ENCODE results near the gene PRPSAP1.

DNA sequence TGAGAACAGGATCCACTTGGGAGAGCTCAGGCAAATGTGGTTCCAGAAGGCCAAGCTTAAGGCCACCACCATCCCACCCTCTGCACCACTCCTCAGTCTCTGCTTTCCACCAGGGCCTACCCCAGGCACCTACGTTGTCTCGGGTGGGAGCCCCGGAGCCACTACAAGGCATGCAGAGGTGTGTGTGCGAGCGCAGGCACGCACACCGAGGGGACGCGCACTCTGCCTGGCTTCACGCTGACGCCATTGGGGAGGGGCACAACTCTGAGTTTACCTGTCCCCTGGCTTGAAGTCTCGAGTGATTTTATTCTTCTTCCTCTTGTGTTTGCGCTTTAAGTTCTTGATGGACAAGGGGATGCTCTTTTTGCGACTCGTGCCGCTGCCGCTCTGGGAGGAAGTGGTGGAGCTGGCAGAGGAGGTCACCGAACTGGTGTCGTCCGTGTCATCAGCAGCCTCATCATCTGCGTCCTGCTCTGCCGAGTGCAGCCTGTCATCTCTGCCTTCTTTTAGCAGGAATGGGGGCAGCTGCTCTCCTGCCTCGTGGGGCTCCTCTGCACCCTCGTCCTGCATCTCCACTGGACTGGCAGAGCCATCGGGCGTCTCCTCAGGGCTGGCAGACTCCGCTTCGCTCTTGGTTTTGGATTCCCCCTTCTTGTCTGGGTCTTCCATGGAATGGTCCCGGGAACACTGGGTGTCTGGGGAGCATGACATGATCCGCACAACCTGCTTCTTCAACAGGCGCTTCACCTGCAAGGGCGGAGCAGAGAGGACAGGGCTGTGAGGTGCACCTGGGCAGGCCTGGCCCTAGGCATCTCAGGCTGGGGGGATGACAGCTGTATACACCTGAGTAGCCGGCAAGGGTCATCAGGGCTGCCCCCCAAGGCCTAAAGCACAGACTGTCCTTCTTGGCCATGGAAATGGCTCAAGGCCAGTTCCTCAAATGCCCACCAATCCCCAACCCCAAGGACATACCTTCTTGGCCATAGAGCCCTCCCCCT, 45.8 kb upstream of the PRPSAP1 start:
- TF ChIP-seq, protein P1, sequence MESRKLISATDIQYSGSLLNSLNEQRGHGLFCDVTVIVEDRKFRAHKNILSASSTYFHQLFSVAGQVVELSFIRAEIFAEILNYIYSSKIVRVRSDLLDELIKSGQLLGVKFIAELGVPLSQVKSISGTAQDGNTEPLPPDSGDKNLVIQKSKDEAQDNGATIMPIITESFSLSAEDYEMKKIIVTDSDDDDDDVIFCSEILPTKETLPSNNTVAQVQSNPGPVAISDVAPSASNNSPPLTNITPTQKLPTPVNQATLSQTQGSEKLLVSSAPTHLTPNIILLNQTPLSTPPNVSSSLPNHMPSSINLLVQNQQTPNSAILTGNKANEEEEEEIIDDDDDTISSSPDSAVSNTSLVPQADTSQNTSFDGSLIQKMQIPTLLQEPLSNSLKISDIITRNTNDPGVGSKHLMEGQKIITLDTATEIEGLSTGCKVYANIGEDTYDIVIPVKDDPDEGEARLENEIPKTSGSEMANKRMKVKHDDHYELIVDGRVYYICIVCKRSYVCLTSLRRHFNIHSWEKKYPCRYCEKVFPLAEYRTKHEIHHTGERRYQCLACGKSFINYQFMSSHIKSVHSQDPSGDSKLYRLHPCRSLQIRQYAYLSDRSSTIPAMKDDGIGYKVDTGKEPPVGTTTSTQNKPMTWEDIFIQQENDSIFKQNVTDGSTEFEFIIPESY (IDR thresholded peaks at IDR 0.05; ENCODE audit: borderline replicate concordance, low read depth) = no peak
- TF ChIP-seq, protein P2, sequence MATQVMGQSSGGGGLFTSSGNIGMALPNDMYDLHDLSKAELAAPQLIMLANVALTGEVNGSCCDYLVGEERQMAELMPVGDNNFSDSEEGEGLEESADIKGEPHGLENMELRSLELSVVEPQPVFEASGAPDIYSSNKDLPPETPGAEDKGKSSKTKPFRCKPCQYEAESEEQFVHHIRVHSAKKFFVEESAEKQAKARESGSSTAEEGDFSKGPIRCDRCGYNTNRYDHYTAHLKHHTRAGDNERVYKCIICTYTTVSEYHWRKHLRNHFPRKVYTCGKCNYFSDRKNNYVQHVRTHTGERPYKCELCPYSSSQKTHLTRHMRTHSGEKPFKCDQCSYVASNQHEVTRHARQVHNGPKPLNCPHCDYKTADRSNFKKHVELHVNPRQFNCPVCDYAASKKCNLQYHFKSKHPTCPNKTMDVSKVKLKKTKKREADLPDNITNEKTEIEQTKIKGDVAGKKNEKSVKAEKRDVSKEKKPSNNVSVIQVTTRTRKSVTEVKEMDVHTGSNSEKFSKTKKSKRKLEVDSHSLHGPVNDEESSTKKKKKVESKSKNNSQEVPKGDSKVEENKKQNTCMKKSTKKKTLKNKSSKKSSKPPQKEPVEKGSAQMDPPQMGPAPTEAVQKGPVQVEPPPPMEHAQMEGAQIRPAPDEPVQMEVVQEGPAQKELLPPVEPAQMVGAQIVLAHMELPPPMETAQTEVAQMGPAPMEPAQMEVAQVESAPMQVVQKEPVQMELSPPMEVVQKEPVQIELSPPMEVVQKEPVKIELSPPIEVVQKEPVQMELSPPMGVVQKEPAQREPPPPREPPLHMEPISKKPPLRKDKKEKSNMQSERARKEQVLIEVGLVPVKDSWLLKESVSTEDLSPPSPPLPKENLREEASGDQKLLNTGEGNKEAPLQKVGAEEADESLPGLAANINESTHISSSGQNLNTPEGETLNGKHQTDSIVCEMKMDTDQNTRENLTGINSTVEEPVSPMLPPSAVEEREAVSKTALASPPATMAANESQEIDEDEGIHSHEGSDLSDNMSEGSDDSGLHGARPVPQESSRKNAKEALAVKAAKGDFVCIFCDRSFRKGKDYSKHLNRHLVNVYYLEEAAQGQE (IDR thresholded peaks at IDR 0.05; ENCODE audit: low read depth, low read length) = no peak
- TF ChIP-seq, protein P3, sequence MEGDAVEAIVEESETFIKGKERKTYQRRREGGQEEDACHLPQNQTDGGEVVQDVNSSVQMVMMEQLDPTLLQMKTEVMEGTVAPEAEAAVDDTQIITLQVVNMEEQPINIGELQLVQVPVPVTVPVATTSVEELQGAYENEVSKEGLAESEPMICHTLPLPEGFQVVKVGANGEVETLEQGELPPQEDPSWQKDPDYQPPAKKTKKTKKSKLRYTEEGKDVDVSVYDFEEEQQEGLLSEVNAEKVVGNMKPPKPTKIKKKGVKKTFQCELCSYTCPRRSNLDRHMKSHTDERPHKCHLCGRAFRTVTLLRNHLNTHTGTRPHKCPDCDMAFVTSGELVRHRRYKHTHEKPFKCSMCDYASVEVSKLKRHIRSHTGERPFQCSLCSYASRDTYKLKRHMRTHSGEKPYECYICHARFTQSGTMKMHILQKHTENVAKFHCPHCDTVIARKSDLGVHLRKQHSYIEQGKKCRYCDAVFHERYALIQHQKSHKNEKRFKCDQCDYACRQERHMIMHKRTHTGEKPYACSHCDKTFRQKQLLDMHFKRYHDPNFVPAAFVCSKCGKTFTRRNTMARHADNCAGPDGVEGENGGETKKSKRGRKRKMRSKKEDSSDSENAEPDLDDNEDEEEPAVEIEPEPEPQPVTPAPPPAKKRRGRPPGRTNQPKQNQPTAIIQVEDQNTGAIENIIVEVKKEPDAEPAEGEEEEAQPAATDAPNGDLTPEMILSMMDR (IDR thresholded peaks at IDR 0.05) = no peak
- TF ChIP-seq SIN3A (IDR thresholded peaks at IDR 0.05; ENCODE audit: borderline replicate concordance, low read depth, low read length) = no peak
- TF ChIP-seq, protein P4, sequence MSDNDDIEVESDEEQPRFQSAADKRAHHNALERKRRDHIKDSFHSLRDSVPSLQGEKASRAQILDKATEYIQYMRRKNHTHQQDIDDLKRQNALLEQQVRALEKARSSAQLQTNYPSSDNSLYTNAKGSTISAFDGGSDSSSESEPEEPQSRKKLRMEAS (IDR thresholded peaks at IDR 0.05; ENCODE audit: low read depth) = no peak
- TF ChIP-seq, protein P5, sequence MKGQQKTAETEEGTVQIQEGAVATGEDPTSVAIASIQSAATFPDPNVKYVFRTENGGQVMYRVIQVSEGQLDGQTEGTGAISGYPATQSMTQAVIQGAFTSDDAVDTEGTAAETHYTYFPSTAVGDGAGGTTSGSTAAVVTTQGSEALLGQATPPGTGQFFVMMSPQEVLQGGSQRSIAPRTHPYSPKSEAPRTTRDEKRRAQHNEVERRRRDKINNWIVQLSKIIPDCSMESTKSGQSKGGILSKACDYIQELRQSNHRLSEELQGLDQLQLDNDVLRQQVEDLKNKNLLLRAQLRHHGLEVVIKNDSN (IDR thresholded peaks at IDR 0.05; ENCODE audit: borderline replicate concordance, low read depth) = no peak
- no peak for TF ChIP-seq NFIC (IDR thresholded peaks at IDR 0.05; ENCODE audit: borderline replicate concordance)
- TF ChIP-seq TAF1 (IDR thresholded peaks at IDR 0.05; ENCODE audit: borderline replicate concordance, low read depth, low read length) = no peak
- TF ChIP-seq RXRA (IDR thresholded peaks at IDR 0.05; ENCODE audit: borderline replicate concordance, low read depth) = no peak
- TF ChIP-seq, protein P6, sequence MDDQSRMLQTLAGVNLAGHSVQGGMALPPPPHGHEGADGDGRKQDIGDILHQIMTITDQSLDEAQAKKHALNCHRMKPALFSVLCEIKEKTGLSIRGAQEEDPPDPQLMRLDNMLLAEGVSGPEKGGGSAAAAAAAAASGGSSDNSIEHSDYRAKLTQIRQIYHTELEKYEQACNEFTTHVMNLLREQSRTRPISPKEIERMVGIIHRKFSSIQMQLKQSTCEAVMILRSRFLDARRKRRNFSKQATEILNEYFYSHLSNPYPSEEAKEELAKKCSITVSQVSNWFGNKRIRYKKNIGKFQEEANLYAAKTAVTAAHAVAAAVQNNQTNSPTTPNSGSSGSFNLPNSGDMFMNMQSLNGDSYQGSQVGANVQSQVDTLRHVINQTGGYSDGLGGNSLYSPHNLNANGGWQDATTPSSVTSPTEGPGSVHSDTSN (IDR thresholded peaks at IDR 0.05) = no peak
- TF ChIP-seq, protein P7, sequence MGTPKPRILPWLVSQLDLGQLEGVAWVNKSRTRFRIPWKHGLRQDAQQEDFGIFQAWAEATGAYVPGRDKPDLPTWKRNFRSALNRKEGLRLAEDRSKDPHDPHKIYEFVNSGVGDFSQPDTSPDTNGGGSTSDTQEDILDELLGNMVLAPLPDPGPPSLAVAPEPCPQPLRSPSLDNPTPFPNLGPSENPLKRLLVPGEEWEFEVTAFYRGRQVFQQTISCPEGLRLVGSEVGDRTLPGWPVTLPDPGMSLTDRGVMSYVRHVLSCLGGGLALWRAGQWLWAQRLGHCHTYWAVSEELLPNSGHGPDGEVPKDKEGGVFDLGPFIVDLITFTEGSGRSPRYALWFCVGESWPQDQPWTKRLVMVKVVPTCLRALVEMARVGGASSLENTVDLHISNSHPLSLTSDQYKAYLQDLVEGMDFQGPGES (IDR thresholded peaks at IDR 0.05; ENCODE audit: low read depth, low read length) = no peak
- TF ChIP-seq POLR2AphosphoS5 (IDR thresholded peaks at IDR 0.05; ENCODE audit: low read depth, low read length) = no peak
- no peak for TF ChIP-seq MXI1 (IDR thresholded peaks at IDR 0.05; ENCODE audit: low read depth, low read length)

All from SK-N-SH (cell line).